ENCODE data around the gene HMX1. TPM values are rescaled to one million over a fixed set of nuclear protein-coding genes. Genes with fewer than 3 reads are reported as not detected.

The HMX1 gene
- polyA plus RNA-seq, 1 of the 3 experiments (the other 2 are of a cell fraction), result 0.20 TPM

DNA sequence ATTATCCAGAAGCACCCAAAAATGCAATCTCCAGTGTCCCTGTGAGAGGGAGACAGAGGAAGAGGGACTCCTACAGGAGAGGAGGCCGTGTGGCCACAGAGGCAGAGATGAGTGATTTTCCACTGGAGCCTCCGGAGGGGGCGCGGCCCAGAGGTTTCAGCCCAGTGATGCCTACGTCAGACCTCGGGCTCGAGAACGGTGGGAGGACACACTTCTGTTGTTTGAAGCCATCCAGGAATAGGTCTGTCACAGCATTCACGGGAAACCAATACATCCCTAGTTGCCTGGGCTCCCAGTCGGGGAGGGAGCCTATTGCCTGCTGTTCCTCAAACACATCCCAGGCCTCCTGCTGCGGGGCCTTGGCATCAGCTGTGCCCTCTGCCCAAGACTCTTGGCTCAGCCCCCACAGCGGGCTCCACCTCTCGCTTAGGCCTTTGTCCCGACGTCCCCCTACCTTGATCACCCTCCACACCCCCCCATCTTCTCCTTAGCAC, 39.2 kb upstream of the HMX1 start (continued):
- TF ChIP-seq, protein P1, sequence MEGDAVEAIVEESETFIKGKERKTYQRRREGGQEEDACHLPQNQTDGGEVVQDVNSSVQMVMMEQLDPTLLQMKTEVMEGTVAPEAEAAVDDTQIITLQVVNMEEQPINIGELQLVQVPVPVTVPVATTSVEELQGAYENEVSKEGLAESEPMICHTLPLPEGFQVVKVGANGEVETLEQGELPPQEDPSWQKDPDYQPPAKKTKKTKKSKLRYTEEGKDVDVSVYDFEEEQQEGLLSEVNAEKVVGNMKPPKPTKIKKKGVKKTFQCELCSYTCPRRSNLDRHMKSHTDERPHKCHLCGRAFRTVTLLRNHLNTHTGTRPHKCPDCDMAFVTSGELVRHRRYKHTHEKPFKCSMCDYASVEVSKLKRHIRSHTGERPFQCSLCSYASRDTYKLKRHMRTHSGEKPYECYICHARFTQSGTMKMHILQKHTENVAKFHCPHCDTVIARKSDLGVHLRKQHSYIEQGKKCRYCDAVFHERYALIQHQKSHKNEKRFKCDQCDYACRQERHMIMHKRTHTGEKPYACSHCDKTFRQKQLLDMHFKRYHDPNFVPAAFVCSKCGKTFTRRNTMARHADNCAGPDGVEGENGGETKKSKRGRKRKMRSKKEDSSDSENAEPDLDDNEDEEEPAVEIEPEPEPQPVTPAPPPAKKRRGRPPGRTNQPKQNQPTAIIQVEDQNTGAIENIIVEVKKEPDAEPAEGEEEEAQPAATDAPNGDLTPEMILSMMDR (IDR thresholded peaks at IDR 0.05), result no peak
- TF ChIP-seq FOXM1 (IDR thresholded peaks at IDR 0.05; ENCODE audit: low read depth), result no peak
- TF ChIP-seq, protein P2, sequence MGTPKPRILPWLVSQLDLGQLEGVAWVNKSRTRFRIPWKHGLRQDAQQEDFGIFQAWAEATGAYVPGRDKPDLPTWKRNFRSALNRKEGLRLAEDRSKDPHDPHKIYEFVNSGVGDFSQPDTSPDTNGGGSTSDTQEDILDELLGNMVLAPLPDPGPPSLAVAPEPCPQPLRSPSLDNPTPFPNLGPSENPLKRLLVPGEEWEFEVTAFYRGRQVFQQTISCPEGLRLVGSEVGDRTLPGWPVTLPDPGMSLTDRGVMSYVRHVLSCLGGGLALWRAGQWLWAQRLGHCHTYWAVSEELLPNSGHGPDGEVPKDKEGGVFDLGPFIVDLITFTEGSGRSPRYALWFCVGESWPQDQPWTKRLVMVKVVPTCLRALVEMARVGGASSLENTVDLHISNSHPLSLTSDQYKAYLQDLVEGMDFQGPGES (IDR thresholded peaks at IDR 0.05; ENCODE audit: low read depth, low read length), result no peak

DNA sequence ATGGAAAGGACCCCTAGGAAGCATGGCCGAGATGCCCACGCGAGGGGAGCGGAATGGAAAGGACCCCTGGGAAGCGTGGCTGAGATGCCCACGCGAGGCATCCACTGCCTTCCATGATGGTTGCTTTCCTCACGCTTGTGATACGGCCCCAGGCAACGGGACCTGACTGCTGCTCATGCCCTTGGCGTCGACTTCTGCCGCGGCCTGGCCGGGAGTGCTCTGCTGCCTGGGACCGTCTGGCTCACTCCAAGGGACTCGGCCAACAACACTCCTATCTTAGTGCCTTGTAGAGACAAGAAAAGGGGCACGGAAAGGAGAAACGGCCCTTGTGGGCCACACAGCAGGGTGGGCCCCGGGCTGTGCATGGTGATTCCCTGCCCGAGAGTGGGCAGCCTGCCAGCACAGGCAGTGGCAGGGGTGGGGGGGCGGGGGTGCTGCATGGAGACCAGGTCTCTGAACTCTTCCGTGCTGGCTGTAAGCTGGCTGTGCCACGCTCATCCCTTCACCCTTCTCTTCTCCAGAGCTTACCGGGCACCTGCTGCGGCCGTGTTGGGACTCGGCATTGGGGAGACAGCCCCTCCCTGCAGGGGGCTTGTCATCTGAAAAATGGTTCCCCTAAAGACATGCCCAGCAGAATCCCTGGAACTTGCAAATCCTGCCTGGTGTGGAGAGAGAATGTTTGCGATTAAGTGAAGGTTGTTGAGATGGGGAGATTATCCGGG, 38.6 kb upstream of the HMX1 start:
- Histone ChIP-seq H3K4me1 (ENCODE audit: control insufficient read depth in 1 of 2, insufficient read depth in 2 of 2, low read depth in 1 of 2, low read length in 1 of 2) (peaks cover 0 to 15% of the 10 kb centered on the region in 2 experiments; a peak in 1 of 4 replicates), H3K9me2 (no peaks in the 10 kb centered on the region), H3K36me3 (replicated peaks in 1 of 2; ENCODE audit: control insufficient read depth in 1 of 2, insufficient read depth in 2 of 2, low read length in 1 of 2) (no peaks in the 10 kb centered on the region), H3K4me2 (no peak overlapping the region), H3F3A (replicated peaks; ENCODE audit: insufficient read depth) (no peaks in the 10 kb centered on the region), H4K20me1 (ENCODE audit: insufficient read depth) (no peaks in the 10 kb centered on the region), H3K79me2 (ENCODE audit: insufficient read depth) (no peaks in the 10 kb centered on the region), H3K9me3 (no peaks in the 10 kb centered on the region), H3K4me3 (ENCODE audit: low read depth in 2 of 2, low read length in 1 of 2) (no peak overlapping the region), H3K27ac (ENCODE audit: low read depth in 2 of 2, low read length in 1 of 2) (no peak overlapping the region), H3K27me3 (ENCODE audit: insufficient read depth) (no peaks in the 10 kb centered on the region), H3K9ac (no peak overlapping the region), H2AFZ (ENCODE audit: low read depth) (no peak overlapping the region)
- ChIA-PET CTCF (interaction anchor here (1.5 to 3.0 kb wide), 3 partner anchors 8 to 303 kb away, joined by 3 to 15 read pairs (median 13); no protein-coding TSS in a partner anchor), POLR2A (no interaction called here)
- peak; percentile 47 for DNase-seq
- TF ChIP-seq, protein P2 (IDR thresholded peaks at IDR 0.05; ENCODE audit: low read depth, low read length), result no peak
- no peak for TF ChIP-seq FOSL2 (IDR thresholded peaks at IDR 0.05; ENCODE audit: borderline replicate concordance, low read depth)
- TF ChIP-seq, protein P3, sequence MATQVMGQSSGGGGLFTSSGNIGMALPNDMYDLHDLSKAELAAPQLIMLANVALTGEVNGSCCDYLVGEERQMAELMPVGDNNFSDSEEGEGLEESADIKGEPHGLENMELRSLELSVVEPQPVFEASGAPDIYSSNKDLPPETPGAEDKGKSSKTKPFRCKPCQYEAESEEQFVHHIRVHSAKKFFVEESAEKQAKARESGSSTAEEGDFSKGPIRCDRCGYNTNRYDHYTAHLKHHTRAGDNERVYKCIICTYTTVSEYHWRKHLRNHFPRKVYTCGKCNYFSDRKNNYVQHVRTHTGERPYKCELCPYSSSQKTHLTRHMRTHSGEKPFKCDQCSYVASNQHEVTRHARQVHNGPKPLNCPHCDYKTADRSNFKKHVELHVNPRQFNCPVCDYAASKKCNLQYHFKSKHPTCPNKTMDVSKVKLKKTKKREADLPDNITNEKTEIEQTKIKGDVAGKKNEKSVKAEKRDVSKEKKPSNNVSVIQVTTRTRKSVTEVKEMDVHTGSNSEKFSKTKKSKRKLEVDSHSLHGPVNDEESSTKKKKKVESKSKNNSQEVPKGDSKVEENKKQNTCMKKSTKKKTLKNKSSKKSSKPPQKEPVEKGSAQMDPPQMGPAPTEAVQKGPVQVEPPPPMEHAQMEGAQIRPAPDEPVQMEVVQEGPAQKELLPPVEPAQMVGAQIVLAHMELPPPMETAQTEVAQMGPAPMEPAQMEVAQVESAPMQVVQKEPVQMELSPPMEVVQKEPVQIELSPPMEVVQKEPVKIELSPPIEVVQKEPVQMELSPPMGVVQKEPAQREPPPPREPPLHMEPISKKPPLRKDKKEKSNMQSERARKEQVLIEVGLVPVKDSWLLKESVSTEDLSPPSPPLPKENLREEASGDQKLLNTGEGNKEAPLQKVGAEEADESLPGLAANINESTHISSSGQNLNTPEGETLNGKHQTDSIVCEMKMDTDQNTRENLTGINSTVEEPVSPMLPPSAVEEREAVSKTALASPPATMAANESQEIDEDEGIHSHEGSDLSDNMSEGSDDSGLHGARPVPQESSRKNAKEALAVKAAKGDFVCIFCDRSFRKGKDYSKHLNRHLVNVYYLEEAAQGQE (IDR thresholded peaks at IDR 0.05; ENCODE audit: low read depth, low read length), result no peak
- TF ChIP-seq, protein P4, sequence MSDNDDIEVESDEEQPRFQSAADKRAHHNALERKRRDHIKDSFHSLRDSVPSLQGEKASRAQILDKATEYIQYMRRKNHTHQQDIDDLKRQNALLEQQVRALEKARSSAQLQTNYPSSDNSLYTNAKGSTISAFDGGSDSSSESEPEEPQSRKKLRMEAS (IDR thresholded peaks at IDR 0.05; ENCODE audit: low read depth), result no peak
- TF ChIP-seq RFX5 (IDR thresholded peaks at IDR 0.05; ENCODE audit: low read length), result no peak
- WGBS (ENCODE audit: low lambda C conversion rate), result 56% methylated on average over 19 of the region's 30 CpGs

Measured in SK-N-SH (cell line).